HepG2 (cell line): ENCODE results near the gene SHLD1. TPM values are rescaled to one million over a fixed set of nuclear protein-coding genes. Genes with fewer than 3 reads are reported as not detected.

Experiments
- ATAC-seq: fragments of 200-7000 bp; cut with Tn5 transposase; 3 replicates; pipeline ENCODE4 v1.9.1; 2020; ENCODE audit warnings: mild to moderate bottlenecking, moderate library complexity
- BruUV-seq: library from RNA; stranded (reverse); fragments of 400-500 nt; replicated peaks from 2 replicates; lab custom pipeline; 2021; lab: Mats Ljungman, UMichigan
- CTCF ChIA-PET: fragments of 300-600 bp; formaldehyde crosslinking; extraction: SDS; loops from one replicate; lab custom pipeline; 2021; ENCODE audit warnings: low total read pairs, inconsistent platforms, low intra/inter-chr PET ratio; lab: Yijun Ruan, JAX
- POLR2A ChIA-PET: fragments of 350-600 bp; sonication (Branson Sonifier 250); formaldehyde crosslinking; loops from one replicate; lab custom pipeline; 2020; ENCODE audit warnings: antibody characterized with exemption, inconsistent platforms; lab: Yijun Ruan, JAX
- DNase-seq: peaks from one replicate; pipeline ENCODE4 v3.0.0-alpha.2; 2015; ENCODE audit warnings: low spot score
- FAIRE-seq: peaks from 3 replicates; lab custom pipeline; 2011; peaks lifted over from hg19 to GRCh38; lab: Jason Lieb, UNC
- H2AFZ ChIP-seq: one replicate; pipeline ENCODE4 v1.6.1; 2011; ENCODE audit warnings: low read length, inconsistent platforms
- H3K27ac ChIP-seq: fragments of 300-600 bp; 3 replicates; pipeline ENCODE4 v1.8.0; 2011; ENCODE audit warnings: mixed run types, mild to moderate bottlenecking, mixed read lengths, low read length, inconsistent platforms; ENCODE audit not compliant: insufficient read depth; ENCODE audit errors: extremely low read length
- H3K27me3 ChIP-seq, 2 experiments: fragments of 200-600 bp in 1 of 2; 2 replicates in 1 of 2; 3 replicates in 1 of 2; pipeline versions ENCODE4 v1.6.0 to v1.8.0; 2011; ENCODE audit warnings: low read length in 2 of 2, mild to moderate bottlenecking in 2 of 2, moderate library complexity in 2 of 2, inconsistent platforms in 1 of 2; ENCODE audit not compliant: insufficient read depth in 2 of 2, control insufficient read depth in 1 of 2
- H3K36me3 ChIP-seq, 2 experiments: fragments of 200-600 bp in 1 of 2; replicated peaks in 1 of 2; 2 replicates in 1 of 2; 3 replicates in 1 of 2; pipeline versions ENCODE4 v1.5.1 to v1.8.0; 2011; ENCODE audit warnings: low read length in 2 of 2, inconsistent platforms in 1 of 2; ENCODE audit not compliant: insufficient read depth in 2 of 2, control insufficient read depth in 1 of 2
- H3K4me1 ChIP-seq: 2 replicates; pipeline ENCODE4 v1.5.1; 2012; ENCODE audit warnings: low read length, inconsistent platforms; ENCODE audit not compliant: insufficient read depth
- H3K4me2 ChIP-seq: 2 replicates; pipeline ENCODE4 v1.6.0; 2011; ENCODE audit warnings: low read depth, low read length, inconsistent platforms
- H3K4me3 ChIP-seq, 3 experiments: fragments of 200-600 bp in 1 of 3; sonication (generic), shearing (Covaris generic) in 1 of 3; replicated peaks in 1 of 3; 2 replicates each; pipeline ENCODE4 v1.5.1; 2011 to 2016; ENCODE audit warnings: low read length in 3 of 3, inconsistent platforms in 2 of 3, low read depth in 2 of 3, mild to moderate bottlenecking in 2 of 3, control low read depth in 1 of 3, mixed read lengths in 1 of 3; ENCODE audit not compliant: insufficient read depth in 1 of 3
- H3K79me2 ChIP-seq: one replicate; pipeline ENCODE4 v1.6.1; 2011; ENCODE audit warnings: low read length, inconsistent platforms; ENCODE audit not compliant: insufficient read depth
- H3K9ac ChIP-seq: 2 replicates; pipeline ENCODE4 v1.6.0; 2011; ENCODE audit warnings: mild to moderate bottlenecking, low read depth, low read length, inconsistent platforms; ENCODE audit not compliant: insufficient read depth
- H3K9me3 ChIP-seq: 2 replicates; pipeline ENCODE4 v1.5.1; 2012; ENCODE audit warnings: mild to moderate bottlenecking, low read length
- H4K20me1 ChIP-seq: 2 replicates; pipeline ENCODE4 v1.6.0; 2011; ENCODE audit warnings: inconsistent platforms, mild to moderate bottlenecking, low read length, moderate library complexity; ENCODE audit not compliant: insufficient read depth
- CEBPG ChIP-seq: IDR thresholded peaks from 2 replicates; pipeline ENCODE4 v1.6.1; 2016
- FOXA1 ChIP-seq, 2 experiments: fragments of 450-650 bp in 1 of 2; sonication (generic) in 1 of 2; formaldehyde crosslinking in 1 of 2; IDR thresholded peaks; 2 replicates each; pipeline versions ENCODE4 v1.4.0 to v1.6.1; 2016 to 2020; ENCODE audit warnings: missing genetic modification reagents in 1 of 2
- HOXA3 ChIP-seq: sonication (generic); formaldehyde crosslinking; IDR thresholded peaks from 2 replicates; pipeline ENCODE4 v1.5.0; 2020; ENCODE audit warnings: missing genetic modification reagents
- KDM4B ChIP-seq: sonication (generic); formaldehyde crosslinking; IDR thresholded peaks from 2 replicates; pipeline ENCODE4 v1.4.0; 2020; ENCODE audit warnings: missing genetic modification reagents
- MED8 ChIP-seq: sonication (generic); formaldehyde crosslinking; IDR thresholded peaks from 2 replicates; pipeline ENCODE4 v1.8.1; 2023; ENCODE audit warnings: mild to moderate bottlenecking, missing genetic modification reagents; ENCODE audit not compliant: insufficient replicate concordance
- NR2F6 ChIP-seq, 2 experiments: IDR thresholded peaks; 2 replicates each; pipeline ENCODE4 v1.6.1; 2016; ENCODE audit warnings: antibody characterized with exemption in 1 of 2, mild to moderate bottlenecking in 1 of 2
- RAD51 ChIP-seq: fragments of 450-650 bp; IDR thresholded peaks from 2 replicates; pipeline ENCODE4 v1.6.1; 2016; ENCODE audit warnings: borderline replicate concordance
- RARA ChIP-seq: IDR thresholded peaks from 2 replicates; pipeline ENCODE4 v1.6.1; 2016; ENCODE audit warnings: missing genetic modification reagents, missing compliant biosample characterization
- TCF7 ChIP-seq: sonication (generic); IDR thresholded peaks from 2 replicates; pipeline ENCODE4 v1.6.1; 2016; ENCODE audit warnings: antibody characterized with exemption, low read depth
- TEAD2 ChIP-seq: sonication (generic); formaldehyde crosslinking; IDR thresholded peaks from 2 replicates; pipeline ENCODE4 v1.9.0; 2021; ENCODE audit warnings: missing genetic modification reagents
- ZBTB38 ChIP-seq: sonication (generic); formaldehyde crosslinking; IDR thresholded peaks from 2 replicates; pipeline ENCODE4 v1.5.1; 2020; ENCODE audit warnings: mild to moderate bottlenecking, missing genetic modification reagents
- ZFP37 ChIP-seq: sonication (generic); formaldehyde crosslinking; IDR thresholded peaks from 2 replicates; pipeline ENCODE4 v1.4.0; 2020; ENCODE audit warnings: missing genetic modification reagents, borderline replicate concordance
- ZMYM3 ChIP-seq: sonication (generic); formaldehyde crosslinking; IDR thresholded peaks from 2 replicates; pipeline ENCODE4 v1.5.1; 2020; ENCODE audit warnings: mild to moderate bottlenecking, missing genetic modification reagents
- ZNF280B ChIP-seq: sonication (generic); formaldehyde crosslinking; IDR thresholded peaks from 2 replicates; pipeline ENCODE4 v1.5.0; 2020; ENCODE audit warnings: missing genetic modification reagents, mild to moderate bottlenecking, borderline replicate concordance
- ZNF605 ChIP-seq: sonication (generic); formaldehyde crosslinking; IDR thresholded peaks from 2 replicates; pipeline ENCODE4 v1.8.0; 2022; ENCODE audit warnings: mild to moderate bottlenecking, missing genetic modification reagents
- ZNF773 ChIP-seq: sonication (generic); formaldehyde crosslinking; IDR thresholded peaks from 2 replicates; pipeline ENCODE4 v1.4.0; 2020; ENCODE audit warnings: missing genetic modification reagents, borderline replicate concordance
- WGBS: methylation state at CpG from one replicate; pipeline ENCODE4 v1.1.6; 2017; ENCODE audit warnings: low lambda C conversion rate; 5-methylcytosine and 5-hydroxymethylcytosine counted together
- in situ Hi-C: cut with HindIII; loops from 2 replicates; pipeline ENCODE4 v1.10.0; 2017; ENCODE audit warnings: low pct_unique_long_range_greater_than_20kb; ENCODE audit not compliant: extremely low pct_ligation_motif_present
- intact Hi-C: fragments of 100-400 bp; cut with micrococcal nuclease; formaldehyde crosslinking; loops from one replicate; pipeline ENCODE4 v1.10.0; 2022; ENCODE audit not compliant: unreplicated experiment
- polyA plus RNA-seq, 8 experiments: library from polyadenylated mRNA; depleted of rRNA in 3 of 8; stranded (reverse) in 7 of 8; unstranded in 1 of 8; fragments of >200 nt; fragmentation: Illumina TruSeq in 4 of 8; extraction: Trizol in 4 of 8; gene quantifications; 2 replicates each; pipeline versions ENCODE4 v1.2.1 to v1.2.3, GENCODE V29; 2011 to 2016; ENCODE audit warnings: low read depth in 4 of 8, missing spikeins in 1 of 8, mixed read lengths in 1 of 8; ENCODE audit not compliant: insufficient read depth in 1 of 8
- total RNA-seq, 5 experiments: library from RNA; depleted of rRNA; stranded (reverse); fragments of >200 nt; fragmentation: Illumina TruSeq; extraction: Trizol; gene quantifications; 2 replicates each; pipeline ENCODE4 v1.2.3, GENCODE V29; 2016; ENCODE audit warnings: low read depth in 1 of 5
- TF ChIP-seq, protein P1 (sequence below): sonication (generic); formaldehyde crosslinking; IDR thresholded peaks from 2 replicates; pipeline ENCODE4 v1.4.0; 2020; ENCODE audit warnings: missing genetic modification reagents
- TF ChIP-seq, protein P2 (sequence below): fragments of 450-650 bp; IDR thresholded peaks from 2 replicates; pipeline ENCODE4 v1.6.1; 2016
- TF ChIP-seq, protein P3 (sequence below): sonication (generic); formaldehyde crosslinking; IDR thresholded peaks from 2 replicates; pipeline ENCODE4 v1.5.0; 2020; ENCODE audit warnings: mild to moderate bottlenecking, missing genetic modification reagents, borderline replicate concordance

The SHLD1 gene
- total and polyA plus RNA-seq, 2 of the 13 experiments (the other 11 are each of a cell fraction or from before 2014, with no cell fraction given): 8.9 to 10.0 TPM

DNA sequence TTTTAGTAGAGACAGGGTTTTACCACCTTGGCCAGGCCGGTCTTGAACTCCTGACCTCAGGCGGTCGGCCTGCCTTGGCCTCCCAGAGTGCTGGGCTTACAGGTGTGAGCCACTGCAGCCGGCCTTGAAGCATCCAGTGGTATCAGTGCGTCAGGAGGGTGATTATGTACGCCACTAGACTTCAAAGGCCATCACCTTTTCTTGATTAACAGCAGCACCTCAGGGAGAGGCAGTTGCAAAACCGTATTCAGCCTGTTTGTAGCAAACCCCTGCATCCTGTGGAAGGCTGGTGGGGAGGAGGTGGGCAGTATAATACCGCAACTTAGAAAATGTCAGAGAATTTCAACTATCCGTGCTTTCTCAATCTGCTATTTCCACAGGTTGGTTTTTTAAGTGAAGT, 27.3 kb upstream of the SHLD1 start:
- Histone ChIP-seq H3K79me2 (no peaks in the 10 kb centered on the region), H4K20me1 (no peaks in the 10 kb centered on the region), H3K27ac (no peak overlapping the region), H3K4me2 (no peak overlapping the region), H3K4me1 (peaks cover 54% of the 10 kb centered on the region), H3K36me3 (no peaks in the 10 kb centered on the region), H3K27me3 (no peaks in the 10 kb centered on the region), H3K9me3 (peaks cover 5% of the 10 kb centered on the region; the same call in 1 of the 2 replicates), H2AFZ (no peak overlapping the region), H3K4me3 (no peak overlapping the region), H3K9ac (no peak overlapping the region)
- ChIA-PET CTCF (no interaction called here), POLR2A (no interaction called here)
- no peak for FAIRE-seq
- no TSS peak for BruUV-seq
- no peak for DNase-seq
- no peak for ATAC-seq
- intact Hi-C loops (no loop called here), in situ Hi-C loops (no loop called here)
- 61% methylated on average over 8 of the region's 9 CpGs for WGBS
- 0 out of 2 replicates have a peak, but pooled peaks have one; percentile 14 for TF ChIP-seq ZMYM3 (CRISPR knock-in tag)
- TF ChIP-seq FOXA1 (IDR thresholded peaks at IDR 0.05): no peak
- TF ChIP-seq FOXA1 (CRISPR knock-in tag; IDR thresholded peaks at IDR 0.05): 0 out of 2 replicates have a peak, but pooled peaks have one; percentile 5
- no peak for TF ChIP-seq MED8 (CRISPR knock-in tag)
- no peak for TF ChIP-seq ZFP37 (CRISPR knock-in tag)
- TF ChIP-seq, protein P1, sequence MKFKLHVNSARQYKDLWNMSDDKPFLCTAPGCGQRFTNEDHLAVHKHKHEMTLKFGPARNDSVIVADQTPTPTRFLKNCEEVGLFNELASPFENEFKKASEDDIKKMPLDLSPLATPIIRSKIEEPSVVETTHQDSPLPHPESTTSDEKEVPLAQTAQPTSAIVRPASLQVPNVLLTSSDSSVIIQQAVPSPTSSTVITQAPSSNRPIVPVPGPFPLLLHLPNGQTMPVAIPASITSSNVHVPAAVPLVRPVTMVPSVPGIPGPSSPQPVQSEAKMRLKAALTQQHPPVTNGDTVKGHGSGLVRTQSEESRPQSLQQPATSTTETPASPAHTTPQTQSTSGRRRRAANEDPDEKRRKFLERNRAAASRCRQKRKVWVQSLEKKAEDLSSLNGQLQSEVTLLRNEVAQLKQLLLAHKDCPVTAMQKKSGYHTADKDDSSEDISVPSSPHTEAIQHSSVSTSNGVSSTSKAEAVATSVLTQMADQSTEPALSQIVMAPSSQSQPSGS (CRISPR knock-in tag): no peak
- no peak for TF ChIP-seq TEAD2 (CRISPR knock-in tag)
- TF ChIP-seq, protein P2, sequence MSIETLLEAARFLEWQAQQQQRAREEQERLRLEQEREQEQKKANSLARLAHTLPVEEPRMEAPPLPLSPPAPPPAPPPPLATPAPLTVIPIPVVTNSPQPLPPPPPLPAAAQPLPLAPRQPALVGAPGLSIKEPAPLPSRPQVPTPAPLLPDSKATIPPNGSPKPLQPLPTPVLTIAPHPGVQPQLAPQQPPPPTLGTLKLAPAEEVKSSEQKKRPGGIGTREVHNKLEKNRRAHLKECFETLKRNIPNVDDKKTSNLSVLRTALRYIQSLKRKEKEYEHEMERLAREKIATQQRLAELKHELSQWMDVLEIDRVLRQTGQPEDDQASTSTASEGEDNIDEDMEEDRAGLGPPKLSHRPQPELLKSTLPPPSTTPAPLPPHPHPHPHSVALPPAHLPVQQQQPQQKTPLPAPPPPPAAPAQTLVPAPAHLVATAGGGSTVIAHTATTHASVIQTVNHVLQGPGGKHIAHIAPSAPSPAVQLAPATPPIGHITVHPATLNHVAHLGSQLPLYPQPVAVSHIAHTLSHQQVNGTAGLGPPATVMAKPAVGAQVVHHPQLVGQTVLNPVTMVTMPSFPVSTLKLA: no peak
- TF ChIP-seq NR2F6 (IDR thresholded peaks at IDR 0.05): no peak
- TF ChIP-seq NR2F6 (CRISPR knock-in tag; IDR thresholded peaks at IDR 0.05): 0 out of 2 replicates have a peak, but pooled peaks have one; percentile 12
- no peak for TF ChIP-seq KDM4B
- TF ChIP-seq ZBTB38: peak; percentile 76
- TF ChIP-seq HOXA3: 0 out of 2 replicates have a peak, but pooled peaks have one; percentile 10
- TF ChIP-seq ZNF605 (CRISPR knock-in tag): 0 out of 2 replicates have a peak, but pooled peaks have one; percentile 12
- TF ChIP-seq, protein P3, sequence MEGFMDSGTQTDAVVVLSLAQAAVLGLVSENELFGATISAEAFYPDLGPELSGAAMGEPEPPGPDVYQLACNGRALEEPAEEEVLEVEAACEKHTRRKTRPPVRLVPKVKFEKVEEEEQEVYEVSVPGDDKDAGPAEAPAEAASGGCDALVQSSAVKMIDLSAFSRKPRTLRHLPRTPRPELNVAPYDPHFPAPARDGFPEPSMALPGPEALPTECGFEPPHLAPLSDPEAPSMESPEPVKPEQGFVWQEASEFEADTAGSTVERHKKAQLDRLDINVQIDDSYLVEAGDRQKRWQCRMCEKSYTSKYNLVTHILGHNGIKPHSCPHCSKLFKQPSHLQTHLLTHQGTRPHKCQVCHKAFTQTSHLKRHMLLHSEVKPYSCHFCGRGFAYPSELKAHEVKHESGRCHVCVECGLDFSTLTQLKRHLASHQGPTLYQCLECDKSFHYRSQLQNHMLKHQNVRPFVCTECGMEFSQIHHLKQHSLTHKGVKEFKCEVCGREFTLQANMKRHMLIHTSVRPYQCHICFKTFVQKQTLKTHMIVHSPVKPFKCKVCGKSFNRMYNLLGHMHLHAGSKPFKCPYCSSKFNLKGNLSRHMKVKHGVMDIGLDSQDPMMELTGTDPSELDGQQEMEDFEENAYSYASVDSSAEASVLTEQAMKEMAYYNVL: no peak
- no peak for TF ChIP-seq RAD51
- TF ChIP-seq ZNF280B (CRISPR knock-in tag): no peak
- TF ChIP-seq ZNF773 (CRISPR knock-in tag): no peak
- TF ChIP-seq RARA (CRISPR knock-in tag): 0 out of 2 replicates have a peak, but pooled peaks have one; percentile 42
- peak; percentile 55; the same call in 1 of the 2 replicates for TF ChIP-seq TCF7
- 0 out of 2 replicates have a peak, but pooled peaks have one; percentile 11 for TF ChIP-seq CEBPG (CRISPR knock-in tag)
